SU-DHL-6 (cell line): ENCODE results near the gene GPR107.

Source experiments
- CTCF ChIP-seq: fragments of 200-600 bp; sonication (generic); IDR thresholded peaks from one replicate; pipeline ENCODE4 v1.5.1; 2017; ENCODE audit warnings: antibody characterized with exemption, mild to moderate bottlenecking, low read length, moderate library complexity; ENCODE audit not compliant: insufficient read depth, poor library complexity, severe bottlenecking
- EZH2phosphoT487 ChIP-seq: fragments of 200-600 bp; sonication (generic), shearing (Covaris generic); conservative IDR thresholded peaks from 2 replicates; pipeline ENCODE4 v1.6.1; 2018; ENCODE audit warnings: mild to moderate bottlenecking, antibody characterized with exemption, low read length, moderate library complexity, mixed read lengths

GRCh38 chr9:130112538-130113151 lies 58.9 kb downstream of the GPR107 start:
- TF ChIP-seq CTCF (no peak), EZH2phosphoT487 (no peak)
